Neural cell (in vitro differentiated cells): Measurements from ENCODE around the gene ZNF516.

Experiments used
- EP300 ChIP-seq: fragments of 450-650 bp; conservative IDR thresholded peaks from 2 replicates; pipeline ENCODE4 v1.6.1; 2014; ENCODE audit warnings: antibody characterized with exemption, mild to moderate bottlenecking, moderate library complexity; ENCODE audit not compliant: poor library complexity, severe bottlenecking
- EZH2 ChIP-seq: fragments of 200-600, 300-800 bp; shearing (Covaris generic), sonication (generic); IDR thresholded peaks from 2 replicates; pipeline ENCODE4 v1.6.1; 2014; ENCODE audit warnings: antibody characterized with exemption, low read length, borderline replicate concordance, mild to moderate bottlenecking; ENCODE audit not compliant: insufficient read depth, poor library complexity, severe bottlenecking
- MXI1 ChIP-seq: fragments of 450-650 bp; conservative IDR thresholded peaks from 2 replicates; pipeline ENCODE4 v1.6.1; 2014; ENCODE audit warnings: antibody characterized with exemption, mild to moderate bottlenecking; ENCODE audit not compliant: poor library complexity, severe bottlenecking
- POLR2AphosphoS5 ChIP-seq: IDR thresholded peaks from 2 replicates; pipeline ENCODE4 v1.6.1; 2012
- RAD21 ChIP-seq: fragments of 450-650 bp; conservative IDR thresholded peaks from 2 replicates; pipeline ENCODE4 v1.6.1; 2014; ENCODE audit warnings: antibody characterized with exemption, mild to moderate bottlenecking, moderate library complexity
- SMC3 ChIP-seq: fragments of 450-650 bp; conservative IDR thresholded peaks from 2 replicates; pipeline ENCODE4 v1.6.1; 2014; ENCODE audit warnings: antibody characterized with exemption, mild to moderate bottlenecking, moderate library complexity; ENCODE audit not compliant: poor library complexity
- TAF1 ChIP-seq: IDR thresholded peaks from 2 replicates; pipeline ENCODE4 v1.6.1; 2012; ENCODE audit warnings: low read depth
- TF ChIP-seq, protein P1 (sequence below): IDR thresholded peaks from 2 replicates; pipeline ENCODE4 v1.6.1; 2012; ENCODE audit warnings: borderline replicate concordance
- TF ChIP-seq, protein P2 (sequence below): fragments of 450-650 bp; IDR thresholded peaks from 2 replicates; pipeline ENCODE4 v1.5.1; 2014; ENCODE audit warnings: antibody characterized with exemption, mild to moderate bottlenecking, moderate library complexity; ENCODE audit not compliant: poor library complexity, severe bottlenecking

DNA sequence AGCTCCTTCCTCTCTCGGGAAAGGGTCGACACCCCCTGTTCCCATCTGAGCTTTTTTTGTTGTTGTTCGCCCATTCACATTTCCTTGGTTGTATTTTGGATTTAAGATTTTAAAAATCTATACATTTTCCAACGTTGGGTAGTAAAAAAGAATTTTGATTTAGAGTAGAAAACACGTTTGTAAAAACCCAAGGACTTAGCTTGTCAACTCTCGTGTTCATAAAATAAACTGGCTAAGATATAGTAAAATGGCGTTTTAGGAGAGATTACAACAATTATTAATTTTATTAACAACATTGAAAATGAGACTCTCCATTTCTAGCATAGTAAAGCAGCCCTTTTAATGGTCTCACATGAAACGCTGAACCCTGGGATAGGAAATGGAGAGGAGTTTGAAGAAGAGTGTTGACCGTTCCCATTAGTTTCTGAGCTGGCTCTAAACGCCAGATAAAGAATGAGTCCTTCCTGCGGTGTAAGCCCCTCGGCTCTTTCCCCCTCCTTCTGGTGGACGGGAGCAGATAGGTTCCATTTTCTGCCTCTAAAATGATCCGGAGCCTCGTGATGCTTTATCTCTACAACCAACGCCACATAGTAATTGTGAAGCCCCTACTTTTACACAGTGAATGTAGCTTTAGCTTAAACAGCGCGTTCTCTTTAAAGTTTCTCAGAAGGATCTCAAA lies 24.0 kb upstream of the ZNF516 start:
- no peak for TF ChIP-seq EZH2
- TF ChIP-seq, protein P1, sequence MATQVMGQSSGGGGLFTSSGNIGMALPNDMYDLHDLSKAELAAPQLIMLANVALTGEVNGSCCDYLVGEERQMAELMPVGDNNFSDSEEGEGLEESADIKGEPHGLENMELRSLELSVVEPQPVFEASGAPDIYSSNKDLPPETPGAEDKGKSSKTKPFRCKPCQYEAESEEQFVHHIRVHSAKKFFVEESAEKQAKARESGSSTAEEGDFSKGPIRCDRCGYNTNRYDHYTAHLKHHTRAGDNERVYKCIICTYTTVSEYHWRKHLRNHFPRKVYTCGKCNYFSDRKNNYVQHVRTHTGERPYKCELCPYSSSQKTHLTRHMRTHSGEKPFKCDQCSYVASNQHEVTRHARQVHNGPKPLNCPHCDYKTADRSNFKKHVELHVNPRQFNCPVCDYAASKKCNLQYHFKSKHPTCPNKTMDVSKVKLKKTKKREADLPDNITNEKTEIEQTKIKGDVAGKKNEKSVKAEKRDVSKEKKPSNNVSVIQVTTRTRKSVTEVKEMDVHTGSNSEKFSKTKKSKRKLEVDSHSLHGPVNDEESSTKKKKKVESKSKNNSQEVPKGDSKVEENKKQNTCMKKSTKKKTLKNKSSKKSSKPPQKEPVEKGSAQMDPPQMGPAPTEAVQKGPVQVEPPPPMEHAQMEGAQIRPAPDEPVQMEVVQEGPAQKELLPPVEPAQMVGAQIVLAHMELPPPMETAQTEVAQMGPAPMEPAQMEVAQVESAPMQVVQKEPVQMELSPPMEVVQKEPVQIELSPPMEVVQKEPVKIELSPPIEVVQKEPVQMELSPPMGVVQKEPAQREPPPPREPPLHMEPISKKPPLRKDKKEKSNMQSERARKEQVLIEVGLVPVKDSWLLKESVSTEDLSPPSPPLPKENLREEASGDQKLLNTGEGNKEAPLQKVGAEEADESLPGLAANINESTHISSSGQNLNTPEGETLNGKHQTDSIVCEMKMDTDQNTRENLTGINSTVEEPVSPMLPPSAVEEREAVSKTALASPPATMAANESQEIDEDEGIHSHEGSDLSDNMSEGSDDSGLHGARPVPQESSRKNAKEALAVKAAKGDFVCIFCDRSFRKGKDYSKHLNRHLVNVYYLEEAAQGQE = no peak
- no peak for TF ChIP-seq EP300
- TF ChIP-seq, protein P2, sequence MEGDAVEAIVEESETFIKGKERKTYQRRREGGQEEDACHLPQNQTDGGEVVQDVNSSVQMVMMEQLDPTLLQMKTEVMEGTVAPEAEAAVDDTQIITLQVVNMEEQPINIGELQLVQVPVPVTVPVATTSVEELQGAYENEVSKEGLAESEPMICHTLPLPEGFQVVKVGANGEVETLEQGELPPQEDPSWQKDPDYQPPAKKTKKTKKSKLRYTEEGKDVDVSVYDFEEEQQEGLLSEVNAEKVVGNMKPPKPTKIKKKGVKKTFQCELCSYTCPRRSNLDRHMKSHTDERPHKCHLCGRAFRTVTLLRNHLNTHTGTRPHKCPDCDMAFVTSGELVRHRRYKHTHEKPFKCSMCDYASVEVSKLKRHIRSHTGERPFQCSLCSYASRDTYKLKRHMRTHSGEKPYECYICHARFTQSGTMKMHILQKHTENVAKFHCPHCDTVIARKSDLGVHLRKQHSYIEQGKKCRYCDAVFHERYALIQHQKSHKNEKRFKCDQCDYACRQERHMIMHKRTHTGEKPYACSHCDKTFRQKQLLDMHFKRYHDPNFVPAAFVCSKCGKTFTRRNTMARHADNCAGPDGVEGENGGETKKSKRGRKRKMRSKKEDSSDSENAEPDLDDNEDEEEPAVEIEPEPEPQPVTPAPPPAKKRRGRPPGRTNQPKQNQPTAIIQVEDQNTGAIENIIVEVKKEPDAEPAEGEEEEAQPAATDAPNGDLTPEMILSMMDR = no peak
- no peak for TF ChIP-seq POLR2AphosphoS5
- TF ChIP-seq MXI1 = no peak
- TF ChIP-seq RAD21 = no peak
- no peak for TF ChIP-seq TAF1
- TF ChIP-seq SMC3 = no peak
